ENCODE measurements around the gene TNFRSF11A.

TNFRSF11A gene

DNA sequence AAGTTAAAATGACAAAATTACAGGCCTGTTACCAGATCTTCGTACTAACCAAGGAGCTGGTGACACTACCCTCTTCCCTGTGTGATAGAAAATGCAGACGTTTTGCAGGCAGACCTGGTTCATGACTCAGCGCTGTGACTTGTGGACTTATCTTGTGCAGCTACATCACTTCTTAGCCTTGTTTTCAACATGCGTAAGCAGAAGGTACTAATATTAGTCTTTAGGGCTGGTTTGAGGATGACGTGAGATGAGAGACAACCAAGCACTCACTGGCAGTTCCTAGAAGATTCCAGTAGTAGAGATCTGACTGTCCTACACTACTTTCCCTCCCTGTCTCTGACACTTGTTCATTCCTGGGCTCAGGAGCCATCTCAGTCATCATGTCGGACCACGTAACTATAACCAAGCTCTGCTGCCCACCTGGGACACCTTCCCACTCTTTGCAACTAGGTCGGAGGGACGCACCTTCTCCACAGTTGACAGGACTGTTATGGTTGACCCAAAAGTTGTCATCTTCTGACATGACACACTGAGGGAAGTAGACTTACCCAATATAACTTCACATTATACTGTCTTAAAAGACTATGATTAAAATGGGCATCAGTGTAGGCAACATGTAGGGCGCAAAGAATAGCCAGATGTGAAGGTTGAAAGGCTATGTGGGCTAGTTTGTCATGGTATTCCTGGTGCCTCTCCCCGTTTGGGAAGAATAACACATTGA lies 64.8 kb downstream of the TNFRSF11A start:
- no peaks in the 10 kb centered on the region for H3K27me3 ChIP-seq (ENCODE audit: insufficient read depth, poor library complexity, severe bottlenecking)
- no peak for DNase-seq (ENCODE audit: low read depth in 1 of 2, low spot score in 1 of 2)
- no peak overlapping the region for H3K4me3 ChIP-seq (replicated peaks; ENCODE audit: insufficient read depth, low read length)
- TF ChIP-seq, protein P1, sequence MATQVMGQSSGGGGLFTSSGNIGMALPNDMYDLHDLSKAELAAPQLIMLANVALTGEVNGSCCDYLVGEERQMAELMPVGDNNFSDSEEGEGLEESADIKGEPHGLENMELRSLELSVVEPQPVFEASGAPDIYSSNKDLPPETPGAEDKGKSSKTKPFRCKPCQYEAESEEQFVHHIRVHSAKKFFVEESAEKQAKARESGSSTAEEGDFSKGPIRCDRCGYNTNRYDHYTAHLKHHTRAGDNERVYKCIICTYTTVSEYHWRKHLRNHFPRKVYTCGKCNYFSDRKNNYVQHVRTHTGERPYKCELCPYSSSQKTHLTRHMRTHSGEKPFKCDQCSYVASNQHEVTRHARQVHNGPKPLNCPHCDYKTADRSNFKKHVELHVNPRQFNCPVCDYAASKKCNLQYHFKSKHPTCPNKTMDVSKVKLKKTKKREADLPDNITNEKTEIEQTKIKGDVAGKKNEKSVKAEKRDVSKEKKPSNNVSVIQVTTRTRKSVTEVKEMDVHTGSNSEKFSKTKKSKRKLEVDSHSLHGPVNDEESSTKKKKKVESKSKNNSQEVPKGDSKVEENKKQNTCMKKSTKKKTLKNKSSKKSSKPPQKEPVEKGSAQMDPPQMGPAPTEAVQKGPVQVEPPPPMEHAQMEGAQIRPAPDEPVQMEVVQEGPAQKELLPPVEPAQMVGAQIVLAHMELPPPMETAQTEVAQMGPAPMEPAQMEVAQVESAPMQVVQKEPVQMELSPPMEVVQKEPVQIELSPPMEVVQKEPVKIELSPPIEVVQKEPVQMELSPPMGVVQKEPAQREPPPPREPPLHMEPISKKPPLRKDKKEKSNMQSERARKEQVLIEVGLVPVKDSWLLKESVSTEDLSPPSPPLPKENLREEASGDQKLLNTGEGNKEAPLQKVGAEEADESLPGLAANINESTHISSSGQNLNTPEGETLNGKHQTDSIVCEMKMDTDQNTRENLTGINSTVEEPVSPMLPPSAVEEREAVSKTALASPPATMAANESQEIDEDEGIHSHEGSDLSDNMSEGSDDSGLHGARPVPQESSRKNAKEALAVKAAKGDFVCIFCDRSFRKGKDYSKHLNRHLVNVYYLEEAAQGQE (IDR thresholded peaks at IDR 0.05; ENCODE audit: insufficient replicate concordance, low read depth): no peak
- TF ChIP-seq GABPA (IDR thresholded peaks at IDR 0.05; ENCODE audit: low read depth) (no peak), POLR2AphosphoS5 (IDR thresholded peaks at IDR 0.05; ENCODE audit: low read depth) (no peak), SPI1 (IDR thresholded peaks at IDR 0.05; ENCODE audit: borderline replicate concordance, low read depth) (no peak)
- TF ChIP-seq, protein P2, sequence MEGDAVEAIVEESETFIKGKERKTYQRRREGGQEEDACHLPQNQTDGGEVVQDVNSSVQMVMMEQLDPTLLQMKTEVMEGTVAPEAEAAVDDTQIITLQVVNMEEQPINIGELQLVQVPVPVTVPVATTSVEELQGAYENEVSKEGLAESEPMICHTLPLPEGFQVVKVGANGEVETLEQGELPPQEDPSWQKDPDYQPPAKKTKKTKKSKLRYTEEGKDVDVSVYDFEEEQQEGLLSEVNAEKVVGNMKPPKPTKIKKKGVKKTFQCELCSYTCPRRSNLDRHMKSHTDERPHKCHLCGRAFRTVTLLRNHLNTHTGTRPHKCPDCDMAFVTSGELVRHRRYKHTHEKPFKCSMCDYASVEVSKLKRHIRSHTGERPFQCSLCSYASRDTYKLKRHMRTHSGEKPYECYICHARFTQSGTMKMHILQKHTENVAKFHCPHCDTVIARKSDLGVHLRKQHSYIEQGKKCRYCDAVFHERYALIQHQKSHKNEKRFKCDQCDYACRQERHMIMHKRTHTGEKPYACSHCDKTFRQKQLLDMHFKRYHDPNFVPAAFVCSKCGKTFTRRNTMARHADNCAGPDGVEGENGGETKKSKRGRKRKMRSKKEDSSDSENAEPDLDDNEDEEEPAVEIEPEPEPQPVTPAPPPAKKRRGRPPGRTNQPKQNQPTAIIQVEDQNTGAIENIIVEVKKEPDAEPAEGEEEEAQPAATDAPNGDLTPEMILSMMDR (IDR thresholded peaks at IDR 0.05; ENCODE audit: insufficient read depth, low read length): no peak
- no peak overlapping the region for H3K27ac ChIP-seq (replicated peaks)

DNA sequence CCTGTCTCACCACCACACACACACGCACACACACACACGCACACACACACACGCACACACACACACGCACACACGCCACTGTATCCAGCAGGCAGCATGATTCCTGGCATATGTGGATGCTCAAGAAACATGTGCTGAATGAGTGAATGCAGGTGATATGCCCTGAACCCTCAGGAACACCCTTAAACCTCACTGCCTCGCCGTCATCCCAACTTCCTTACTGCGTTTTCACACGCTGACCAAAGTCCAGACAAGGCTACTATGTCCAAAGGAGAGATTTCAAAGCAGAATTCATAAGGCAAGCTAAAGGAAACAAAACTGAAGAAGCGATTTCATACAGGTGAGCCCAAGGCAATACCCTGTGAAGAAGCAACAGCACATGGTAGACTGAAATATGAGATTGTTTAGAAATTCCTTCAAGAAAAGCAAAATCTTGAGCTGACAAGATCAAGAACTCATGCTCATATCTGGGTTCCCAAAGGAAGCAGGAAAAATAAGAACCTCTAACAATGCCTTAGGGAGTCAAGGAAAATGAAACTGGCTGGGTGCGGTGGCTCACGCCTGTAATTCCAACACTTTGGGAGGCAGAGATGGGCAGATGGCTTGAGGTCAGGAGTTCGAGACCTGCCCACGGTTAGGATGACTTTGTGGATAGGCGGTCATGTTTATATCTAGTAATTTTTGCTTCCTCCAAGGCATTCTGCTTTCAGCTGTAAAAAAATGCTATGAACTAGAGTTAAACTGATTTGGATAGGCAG lies 69.1 kb downstream of the TNFRSF11A start:
- Histone ChIP-seq H3K4me3 (replicated peaks; ENCODE audit: insufficient read depth, low read length) (no peak overlapping the region), H3K27ac (replicated peaks) (no peak overlapping the region), H3K27me3 (ENCODE audit: insufficient read depth, poor library complexity, severe bottlenecking) (no peaks in the 10 kb centered on the region)
- no peak for DNase-seq (ENCODE audit: low read depth in 1 of 2, low spot score in 1 of 2)
- TF ChIP-seq, protein P2 (IDR thresholded peaks at IDR 0.05; ENCODE audit: insufficient read depth, low read length): no peak
- TF ChIP-seq, protein P1 (IDR thresholded peaks at IDR 0.05; ENCODE audit: insufficient replicate concordance, low read depth): no peak
- TF ChIP-seq POLR2AphosphoS5 (IDR thresholded peaks at IDR 0.05; ENCODE audit: low read depth) (no peak), GABPA (IDR thresholded peaks at IDR 0.05; ENCODE audit: low read depth) (no peak), SPI1 (IDR thresholded peaks at IDR 0.05; ENCODE audit: borderline replicate concordance, low read depth) (no peak)

DNA sequence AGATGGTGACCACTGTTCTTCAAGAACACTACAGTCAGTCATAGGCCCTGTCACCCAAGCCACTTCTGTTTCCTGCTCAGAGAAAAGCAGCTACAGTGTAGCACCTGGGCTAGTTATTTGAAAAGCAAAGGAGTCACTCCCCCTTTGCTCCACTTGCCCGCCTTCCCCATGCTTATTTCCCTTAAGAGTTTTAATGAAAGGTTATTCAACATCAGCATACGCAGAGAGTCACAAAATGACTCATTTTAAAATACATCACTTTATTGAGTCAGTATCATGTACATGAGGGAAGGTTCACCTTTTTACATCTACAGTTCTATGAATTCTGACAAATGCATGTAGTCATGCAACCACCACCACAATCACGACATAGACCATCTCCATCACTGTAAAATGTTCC lies 71.3 kb downstream of the TNFRSF11A start:
- DNase-seq (ENCODE audit: low read depth in 1 of 2, low spot score in 1 of 2): no peak
- Histone ChIP-seq H3K4me3 (replicated peaks; ENCODE audit: insufficient read depth, low read length) (no peak overlapping the region), H3K27me3 (ENCODE audit: insufficient read depth, poor library complexity, severe bottlenecking) (no peaks in the 10 kb centered on the region), H3K27ac (replicated peaks) (no peak overlapping the region)
- TF ChIP-seq GABPA (IDR thresholded peaks at IDR 0.05; ENCODE audit: low read depth): no peak
- no peak for TF ChIP-seq SPI1 (IDR thresholded peaks at IDR 0.05; ENCODE audit: borderline replicate concordance, low read depth)
- no peak for TF ChIP-seq POLR2AphosphoS5 (IDR thresholded peaks at IDR 0.05; ENCODE audit: low read depth)
- TF ChIP-seq, protein P1 (IDR thresholded peaks at IDR 0.05; ENCODE audit: insufficient replicate concordance, low read depth): no peak
- TF ChIP-seq, protein P2 (IDR thresholded peaks at IDR 0.05; ENCODE audit: insufficient read depth, low read length): no peak

All from HL-60 (cell line).